ENCODE data around the gene SMOC2. TPM values are rescaled to one million over a fixed set of nuclear protein-coding genes. Genes with fewer than 3 reads are reported as not detected.

Gene SMOC2
- total RNA-seq, 1 experiment from 2014 or later = 2.1 TPM

DNA sequence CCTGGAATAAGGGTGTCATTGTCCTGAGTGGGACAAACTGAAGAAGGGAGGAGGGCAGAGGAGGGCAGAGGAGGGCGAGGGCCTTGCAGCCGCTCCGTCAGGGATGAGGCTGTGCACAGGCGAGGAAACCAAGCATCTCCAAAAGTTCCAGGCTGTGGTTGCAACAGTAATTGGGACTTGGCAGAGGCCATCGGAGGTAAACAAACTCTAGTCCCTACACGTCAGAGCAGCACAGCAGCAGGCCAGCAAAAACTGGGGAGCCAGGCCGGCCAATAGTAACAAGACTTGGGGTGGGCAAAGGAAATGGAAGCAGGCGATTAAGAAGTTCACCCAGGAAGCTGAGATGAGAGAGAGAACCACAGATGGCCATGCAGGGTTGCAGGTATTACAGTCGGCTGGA is 142.8 kb downstream of the SMOC2 start:
- no peak overlapping the region for H2BK5ac ChIP-seq (ENCODE audit: insufficient read length, low read length)
- no peak for TF ChIP-seq CTCF (conservative IDR thresholded peaks at IDR 0.05)
- H3K9me3 ChIP-seq (ENCODE audit: control insufficient read depth, low read depth, low read length) = no peaks in the 10 kb centered on the region
- H2BK12ac ChIP-seq (ENCODE audit: insufficient read length, low read depth, low read length) = no peak overlapping the region
- no peak overlapping the region for H3K18ac ChIP-seq (ENCODE audit: insufficient read length, low read depth, low read length)
- Mint-ChIP-seq H3K9me3 (no peaks in the 10 kb centered on the region; a peak in 1 of 5 replicates), H3K27ac (no peak overlapping the region; a peak in 1 of 7 replicates), H3K4me3 (no peak overlapping the region), H3K4me1 (peaks cover 12 to 22% of the 10 kb centered on the region in 2 experiments), H3K27me3 (ENCODE audit: low read depth) (no peaks in the 10 kb centered on the region), H3K36me3 (ENCODE audit: insufficient read depth in 1 of 3, low read depth in 3 of 3) (no peaks in the 10 kb centered on the region)
- no peaks in the 10 kb centered on the region for H3K4me1 ChIP-seq (ENCODE audit: insufficient read depth, low read length)
- H2AK5ac ChIP-seq (ENCODE audit: insufficient read length, low read length) = no peak overlapping the region
- no peak overlapping the region for H3K4me2 ChIP-seq (ENCODE audit: insufficient read depth, insufficient read length, low read length)
- no peak for DNase-seq
- H3K23me2 ChIP-seq (ENCODE audit: insufficient read length, low read depth, low read length, poor library complexity, severe bottlenecking) = no peaks in the 10 kb centered on the region
- H3K4ac ChIP-seq (ENCODE audit: low read depth, low read length) = no peak overlapping the region
- H3K56ac ChIP-seq (ENCODE audit: insufficient read length, low read depth, low read length) = no peak overlapping the region
- no peak overlapping the region for H2BK20ac ChIP-seq (ENCODE audit: low read depth, low read length, poor library complexity, severe bottlenecking)
- H3K79me1 ChIP-seq (ENCODE audit: insufficient read depth, low read depth, low read length, poor library complexity, severe bottlenecking) = no peaks in the 10 kb centered on the region
- H3K23ac ChIP-seq (ENCODE audit: insufficient read length, low read depth, low read length) = no peak overlapping the region
- no CpG with 5 or more reads among the region's 9 CpGs for WGBS (ENCODE audit: extremely low coverage, insufficient read length, low lambda C conversion rate)
- no peaks in the 10 kb centered on the region for H3K79me2 ChIP-seq (ENCODE audit: insufficient read depth, low read length)
- H3K27ac ChIP-seq (ENCODE audit: insufficient read length, low read depth, low read length) = no peak overlapping the region
- H4K5ac ChIP-seq (ENCODE audit: insufficient read length, low read depth, low read length) = no peak overlapping the region
- no peak overlapping the region for H3T11ph ChIP-seq (ENCODE audit: low read length)
- no peak overlapping the region for H4K8ac ChIP-seq (replicated peaks; ENCODE audit: insufficient read length, low read depth, low read length)
- H2BK15ac ChIP-seq (ENCODE audit: low read depth, low read length) = no peak overlapping the region
- no peak overlapping the region for H2AFZ ChIP-seq (ENCODE audit: low read length)
- no peaks in the 10 kb centered on the region for H4K20me1 ChIP-seq (ENCODE audit: control insufficient read depth, insufficient read depth, insufficient read length)
- H2BK120ac ChIP-seq (ENCODE audit: low read depth, low read length, poor library complexity, severe bottlenecking) = no peak overlapping the region
- H3K9ac ChIP-seq (ENCODE audit: extremely low read depth, insufficient read length, low read length) = no peak overlapping the region
- no peak overlapping the region for H4K91ac ChIP-seq (ENCODE audit: insufficient read length, low read depth, low read length)
- H3K14ac ChIP-seq (ENCODE audit: insufficient read depth, low read length) = no peak overlapping the region
- no peaks in the 10 kb centered on the region for H3K27me3 ChIP-seq (ENCODE audit: insufficient read depth, low read length)
